ENCODE measurements around the gene ZMIZ1.

DNA sequence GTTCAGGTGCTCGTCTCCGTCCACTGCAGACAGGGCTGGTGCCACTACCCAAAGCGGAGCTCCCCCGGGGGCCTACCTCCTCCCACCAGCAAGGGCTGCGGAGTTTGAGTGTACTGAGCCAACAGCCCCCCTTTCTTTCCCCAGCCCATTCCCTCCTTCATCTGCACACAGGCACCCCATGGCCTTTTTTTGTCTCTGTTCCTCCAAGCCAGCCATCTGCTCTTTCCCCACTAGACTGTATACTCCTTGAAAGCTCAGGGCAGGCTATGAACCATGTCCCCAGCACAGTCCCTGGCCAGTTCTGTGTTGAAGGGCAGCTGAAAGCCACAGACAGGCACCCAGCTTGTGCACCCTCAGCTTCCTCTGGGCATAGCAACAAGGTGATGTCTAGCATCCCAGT, 99.4 kb downstream of the ZMIZ1 start:
- TF ChIP-seq CTCF (IDR thresholded peaks at IDR 0.05; ENCODE audit: poor library complexity, severe bottlenecking): no peak
- no peak for TF ChIP-seq POLR2AphosphoS5 (IDR thresholded peaks at IDR 0.05)
- TF ChIP-seq EZH2 (IDR thresholded peaks at IDR 0.05; ENCODE audit: borderline replicate concordance, insufficient read depth, low read length, poor library complexity, severe bottlenecking): no peak
- TF ChIP-seq TAF1 (IDR thresholded peaks at IDR 0.05; ENCODE audit: low read depth): no peak
- TF ChIP-seq, protein P1, sequence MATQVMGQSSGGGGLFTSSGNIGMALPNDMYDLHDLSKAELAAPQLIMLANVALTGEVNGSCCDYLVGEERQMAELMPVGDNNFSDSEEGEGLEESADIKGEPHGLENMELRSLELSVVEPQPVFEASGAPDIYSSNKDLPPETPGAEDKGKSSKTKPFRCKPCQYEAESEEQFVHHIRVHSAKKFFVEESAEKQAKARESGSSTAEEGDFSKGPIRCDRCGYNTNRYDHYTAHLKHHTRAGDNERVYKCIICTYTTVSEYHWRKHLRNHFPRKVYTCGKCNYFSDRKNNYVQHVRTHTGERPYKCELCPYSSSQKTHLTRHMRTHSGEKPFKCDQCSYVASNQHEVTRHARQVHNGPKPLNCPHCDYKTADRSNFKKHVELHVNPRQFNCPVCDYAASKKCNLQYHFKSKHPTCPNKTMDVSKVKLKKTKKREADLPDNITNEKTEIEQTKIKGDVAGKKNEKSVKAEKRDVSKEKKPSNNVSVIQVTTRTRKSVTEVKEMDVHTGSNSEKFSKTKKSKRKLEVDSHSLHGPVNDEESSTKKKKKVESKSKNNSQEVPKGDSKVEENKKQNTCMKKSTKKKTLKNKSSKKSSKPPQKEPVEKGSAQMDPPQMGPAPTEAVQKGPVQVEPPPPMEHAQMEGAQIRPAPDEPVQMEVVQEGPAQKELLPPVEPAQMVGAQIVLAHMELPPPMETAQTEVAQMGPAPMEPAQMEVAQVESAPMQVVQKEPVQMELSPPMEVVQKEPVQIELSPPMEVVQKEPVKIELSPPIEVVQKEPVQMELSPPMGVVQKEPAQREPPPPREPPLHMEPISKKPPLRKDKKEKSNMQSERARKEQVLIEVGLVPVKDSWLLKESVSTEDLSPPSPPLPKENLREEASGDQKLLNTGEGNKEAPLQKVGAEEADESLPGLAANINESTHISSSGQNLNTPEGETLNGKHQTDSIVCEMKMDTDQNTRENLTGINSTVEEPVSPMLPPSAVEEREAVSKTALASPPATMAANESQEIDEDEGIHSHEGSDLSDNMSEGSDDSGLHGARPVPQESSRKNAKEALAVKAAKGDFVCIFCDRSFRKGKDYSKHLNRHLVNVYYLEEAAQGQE (IDR thresholded peaks at IDR 0.05; ENCODE audit: borderline replicate concordance): no peak
- TF ChIP-seq RAD21 (conservative IDR thresholded peaks at IDR 0.05): no peak
- no peak for TF ChIP-seq EP300 (conservative IDR thresholded peaks at IDR 0.05; ENCODE audit: poor library complexity, severe bottlenecking)
- no peak for TF ChIP-seq MXI1 (conservative IDR thresholded peaks at IDR 0.05; ENCODE audit: poor library complexity, severe bottlenecking)
- TF ChIP-seq SMC3 (conservative IDR thresholded peaks at IDR 0.05; ENCODE audit: poor library complexity): no peak
